GM12864 (cell line): Measurements from ENCODE around the gene PXDN.
A peak's percentile ranks its signal among the peaks of the same experiment; 100 is the strongest.

Source experiments
- DNase-seq: peaks from one replicate; pipeline ENCODE4 v3.0.0-alpha.2; 2011; ENCODE audit warnings: low read depth
- H3K4me3 ChIP-seq: 2 replicates; pipeline ENCODE4 v1.5.1; 2011; ENCODE audit warnings: mild to moderate bottlenecking, low read depth, low read length, control low read depth
- CTCF ChIP-seq: IDR thresholded peaks from 2 replicates; pipeline ENCODE4 v1.5.1; 2011; ENCODE audit warnings: low read depth, mild to moderate bottlenecking, moderate library complexity, low read length, control low read depth, inconsistent platforms; ENCODE audit errors: missing control alignments

The PXDN gene

GRCh38 chr2:1774929-1775328, 30.6 kb upstream of the PXDN start:
- DNase-seq = no peak
- no peak for TF ChIP-seq CTCF
- no peak overlapping the region for H3K4me3 ChIP-seq

- DNase-seq = no peak
- H3K4me3 ChIP-seq = no peak overlapping the region
- no peak for TF ChIP-seq CTCF
Observed at GRCh38 chr2:1773883-1774282, 29.6 kb upstream of the PXDN start.

- TF ChIP-seq CTCF = no peak
- DNase-seq = no peak
- H3K4me3 ChIP-seq = no peak overlapping the region
Observed at GRCh38 chr2:1772471-1773267, 28.4 kb upstream of the PXDN start.

- DNase-seq = no peak
- TF ChIP-seq CTCF = no peak
- H3K4me3 ChIP-seq = no peak overlapping the region
Observed at GRCh38 chr2:1771626-1772280, 27.4 kb upstream of the PXDN start.

GRCh38 chr2:1770566-1771380, 26.5 kb upstream of the PXDN start:
- H3K4me3 ChIP-seq = no peak overlapping the region
- no peak for DNase-seq
- no peak for TF ChIP-seq CTCF

GRCh38 chr2:1769703-1770422, 25.5 kb upstream of the PXDN start:
- no peak overlapping the region for H3K4me3 ChIP-seq
- peak; percentile 84 for TF ChIP-seq CTCF
- DNase-seq = peak; percentile 24
